DMS153 (cell line): ENCODE data around the gene GNAQ.
"Not testable (repeated sequence)": the region's sequence is repeated elsewhere in the genome, so short reads cannot be mapped to it uniquely, and the experiment has no call there.

Experiments used
- DNase-seq: peaks from one replicate; lab custom pipeline; 2025; lab: John Stamatoyannopoulos, UW

The GNAQ gene

DNA sequence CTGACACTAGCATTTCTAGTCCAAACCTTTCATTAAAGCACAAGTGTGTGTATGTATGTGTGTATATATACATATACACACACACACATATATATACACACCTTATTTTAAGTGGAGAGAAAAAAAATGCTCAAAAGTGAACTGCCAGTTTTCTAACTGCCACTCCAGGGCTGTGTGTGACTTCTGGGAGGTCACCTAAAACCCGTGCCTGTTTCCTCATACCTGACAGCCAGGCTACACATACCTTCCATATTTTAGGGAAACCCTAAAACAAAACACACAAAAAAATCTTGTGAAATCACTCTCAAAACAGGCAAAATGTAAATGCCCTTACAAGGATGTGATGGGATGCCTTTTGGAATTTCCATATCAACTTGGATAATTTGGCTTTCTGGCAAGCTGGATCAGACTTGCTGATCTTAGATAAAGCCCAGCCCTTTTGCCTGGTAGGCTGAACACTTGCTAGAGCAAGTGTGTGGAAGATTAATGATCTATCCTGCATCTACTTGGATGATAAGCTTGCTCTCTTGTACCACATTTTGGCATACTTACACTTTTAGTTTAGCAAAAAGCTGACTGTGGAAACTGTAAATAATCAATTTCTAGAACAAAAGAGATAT is 127.8 kb downstream of the GNAQ start:
- no peak for DNase-seq

DNA sequence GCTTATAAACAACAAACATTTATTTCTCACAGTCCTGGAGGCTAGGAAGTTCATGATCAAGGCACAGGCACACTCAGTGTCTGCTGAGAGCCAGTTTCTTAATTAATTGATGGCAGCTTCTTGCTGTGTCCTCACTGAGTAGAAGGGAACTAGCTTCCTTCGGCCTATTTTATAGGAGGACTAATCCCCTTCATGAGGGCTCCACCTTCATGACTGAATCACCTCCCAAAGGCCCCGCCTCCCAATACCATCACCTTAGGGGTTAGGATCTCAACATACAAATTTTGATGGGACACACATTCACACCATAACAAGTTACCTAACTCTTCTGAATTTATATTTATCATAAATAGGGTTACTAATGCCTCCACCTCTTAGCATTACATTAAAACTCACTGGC is 129.8 kb downstream of the GNAQ start:
- no peak for DNase-seq

DNA sequence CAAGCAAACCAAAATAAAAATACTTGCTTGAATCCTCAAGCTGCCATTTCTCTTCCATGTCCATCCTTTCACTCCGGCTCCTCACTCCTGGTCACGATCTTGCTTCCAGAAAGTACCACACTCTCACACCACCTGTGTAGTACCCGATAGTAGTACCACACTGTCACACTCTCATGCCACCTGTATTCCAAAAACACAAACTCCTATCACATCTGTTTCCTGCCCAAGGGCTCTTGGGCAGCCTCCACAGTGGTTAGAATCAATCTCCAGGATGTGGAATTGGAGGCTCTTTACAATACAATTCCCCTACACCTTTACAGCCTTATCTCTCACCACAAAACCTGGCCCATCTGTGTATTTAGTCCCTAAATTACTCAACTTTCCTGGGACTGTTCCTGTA is 130.6 kb downstream of the GNAQ start:
- no peak for DNase-seq

DNA sequence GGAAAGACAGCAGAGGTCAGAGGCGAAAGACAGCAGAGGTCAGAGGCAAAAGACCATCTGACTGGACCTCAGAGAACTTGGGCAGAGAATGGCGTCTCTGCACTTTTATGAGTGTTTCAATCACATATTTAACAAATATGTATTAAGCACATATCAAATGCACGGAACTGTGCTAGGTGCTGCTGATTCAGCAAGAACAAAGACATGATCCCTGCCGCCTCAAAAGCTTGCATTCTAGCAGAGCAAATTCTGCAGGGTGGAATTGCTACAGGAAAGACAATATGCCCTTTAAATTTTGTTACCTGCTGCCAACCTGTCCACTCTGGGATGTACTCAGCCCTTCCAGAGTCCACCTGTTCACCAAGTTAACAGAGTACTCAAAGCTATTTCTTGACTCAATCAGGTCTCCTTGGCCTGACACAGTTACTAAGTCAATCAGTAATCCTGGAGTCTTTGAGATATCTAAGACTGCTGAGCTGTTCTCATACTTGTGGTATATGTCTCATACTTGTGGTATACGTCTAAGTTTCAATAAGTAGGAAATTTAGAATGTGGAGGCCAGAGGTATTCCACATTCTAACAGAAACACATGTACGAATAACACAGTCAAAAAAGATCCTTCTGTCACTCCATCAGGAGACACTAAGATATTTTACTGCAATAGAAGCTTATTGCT is 131.8 kb downstream of the GNAQ start:
- no peak for DNase-seq

DNA sequence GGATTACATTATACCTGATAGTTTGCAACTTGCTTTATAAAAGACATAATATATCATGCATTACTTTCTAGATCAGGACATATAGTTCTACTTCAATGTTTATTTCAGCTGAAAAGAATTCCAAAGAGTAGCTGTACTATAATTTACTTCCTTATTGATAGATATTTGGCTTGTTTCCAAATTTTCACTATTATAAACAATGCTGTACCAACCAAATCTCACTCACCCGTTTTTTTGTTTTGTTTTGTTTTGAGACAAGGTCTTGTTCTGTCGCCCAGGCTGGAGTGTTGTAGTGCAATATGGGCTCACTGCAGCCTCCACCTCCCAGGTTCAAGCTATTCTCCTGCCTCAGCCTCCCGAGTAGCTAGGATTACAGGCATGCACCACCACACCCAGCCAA is 132.7 kb downstream of the GNAQ start:
- DNase-seq = peak; percentile 12

DNA sequence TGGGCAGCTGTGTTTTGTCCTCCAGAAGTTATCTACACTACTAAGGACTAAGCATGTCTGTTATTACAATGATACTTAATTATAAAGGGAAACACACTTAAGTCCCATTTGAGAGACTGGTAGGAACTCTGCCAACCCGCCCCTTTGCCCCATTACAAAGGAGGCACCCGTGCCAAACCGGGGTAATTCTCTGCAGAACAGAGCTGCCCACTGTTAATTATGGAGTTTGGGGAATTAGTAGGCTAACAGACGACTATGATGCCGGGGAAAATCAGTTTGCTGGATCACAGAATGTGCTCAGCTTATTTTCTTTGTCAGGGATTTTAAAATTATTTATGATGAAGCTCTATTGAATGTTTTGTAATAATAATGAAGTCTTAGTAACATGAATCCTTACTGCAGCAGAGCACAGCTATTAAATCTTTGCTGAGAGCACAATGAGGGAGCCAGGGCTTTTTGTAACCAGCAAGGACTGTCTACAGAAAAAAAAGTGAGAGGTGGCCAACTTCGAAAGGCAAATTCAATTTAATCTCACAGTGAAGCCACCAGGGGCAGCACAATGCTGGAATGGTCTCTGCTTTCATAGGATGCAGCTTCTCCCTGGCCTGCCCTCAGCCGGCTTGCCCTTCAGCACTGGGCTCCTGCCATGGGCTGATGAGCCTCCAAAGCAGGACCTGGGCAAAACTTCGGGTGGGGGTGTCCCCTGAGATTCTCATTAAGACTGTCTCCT is 134.5 kb downstream of the GNAQ start:
- peak; percentile 36 for DNase-seq

DNA sequence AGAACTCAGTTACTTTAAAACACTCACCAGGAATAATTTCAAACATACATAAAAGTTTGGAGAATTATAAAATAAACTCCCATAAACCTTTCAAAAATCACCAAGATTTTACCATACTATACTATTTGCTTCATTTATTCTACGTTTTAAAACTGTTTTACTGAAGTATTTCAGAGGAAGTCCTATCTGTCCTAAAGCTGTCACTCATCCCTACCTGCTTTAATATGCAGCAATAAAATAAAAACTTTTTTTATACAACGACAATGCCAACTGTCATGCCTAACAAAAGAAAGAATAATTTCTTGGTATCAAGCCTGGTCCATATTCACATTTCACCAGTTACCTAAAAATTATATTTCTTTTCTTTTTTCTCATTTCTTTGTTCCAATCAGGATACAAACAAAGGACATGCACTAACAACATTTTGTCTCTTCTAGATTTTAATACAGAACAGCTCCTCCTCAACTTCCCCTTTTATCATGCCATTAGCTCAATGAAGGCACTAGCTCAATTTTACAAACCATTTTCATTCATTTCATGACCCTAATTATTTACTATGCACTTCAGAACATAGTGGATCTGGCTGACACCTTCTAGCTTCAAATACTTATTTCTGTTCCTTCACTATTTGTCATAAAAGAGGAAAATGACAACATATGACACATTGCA is 135.2 kb downstream of the GNAQ start:
- no peak for DNase-seq

DNA sequence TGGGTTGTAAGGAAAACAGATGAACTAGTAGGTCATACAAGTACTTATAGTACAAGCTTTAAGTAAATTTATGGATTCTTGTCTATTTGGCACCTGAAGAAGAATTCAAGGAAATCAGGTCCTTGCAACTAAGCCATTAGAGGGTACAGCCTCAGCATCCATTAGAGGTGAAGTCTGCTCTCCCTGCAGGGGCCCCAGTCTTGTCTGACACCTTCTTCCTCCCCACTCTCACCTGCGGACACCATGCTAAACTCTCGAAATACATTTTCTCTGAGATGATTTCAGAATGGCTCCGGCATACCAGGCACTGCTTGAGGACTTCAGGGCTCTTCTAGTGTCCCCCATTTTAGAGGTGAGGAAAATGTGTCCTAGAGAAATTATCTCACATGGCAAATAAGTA is 137.9 kb downstream of the GNAQ start:
- DNase-seq = no peak

DNA sequence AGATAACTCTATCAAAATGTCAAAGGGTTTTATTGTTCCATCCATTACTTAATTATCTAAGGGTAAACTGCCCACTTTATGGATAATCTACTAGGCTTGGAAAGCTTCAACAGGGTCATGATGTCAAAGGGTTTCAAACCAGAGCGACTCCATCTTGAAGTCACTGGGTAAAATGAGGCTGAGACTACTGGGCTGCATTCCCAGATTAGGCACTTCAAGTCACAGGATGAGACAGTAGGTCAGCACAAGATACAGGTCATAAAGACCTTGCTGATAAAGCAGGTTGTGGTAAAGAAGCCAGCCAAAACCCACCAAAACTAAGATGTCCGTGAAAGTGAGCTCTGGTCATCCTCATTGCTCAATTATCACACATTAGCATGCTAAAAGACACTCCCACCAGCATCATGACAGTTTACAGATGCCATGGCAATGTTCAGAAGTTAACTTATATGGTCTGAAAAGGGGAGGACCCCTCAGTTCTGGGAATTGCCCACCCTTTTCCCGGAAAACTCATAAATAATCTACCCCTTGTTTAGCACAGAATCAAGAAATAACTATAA is 138.6 kb downstream of the GNAQ start:
- DNase-seq = no peak

DNA sequence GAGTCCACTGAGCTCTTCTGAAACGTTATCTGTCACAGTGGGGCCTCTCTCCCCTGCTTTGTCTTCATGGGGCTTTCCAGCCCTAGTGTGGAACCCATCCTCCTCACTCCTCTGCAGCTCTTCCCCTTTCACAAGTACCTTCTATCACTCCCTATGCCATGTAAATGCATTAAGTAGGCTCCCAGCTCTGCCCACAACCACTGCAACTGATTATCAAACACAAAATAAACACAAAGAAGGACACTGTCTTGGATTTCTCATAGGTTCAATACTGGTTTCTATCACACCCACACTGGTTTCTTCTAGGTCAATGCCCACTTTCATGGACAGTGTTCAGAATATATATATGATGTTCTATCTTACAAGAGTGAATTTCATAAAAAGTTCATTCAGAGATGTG is 139.4 kb downstream of the GNAQ start:
- DNase-seq = no peak

DNA sequence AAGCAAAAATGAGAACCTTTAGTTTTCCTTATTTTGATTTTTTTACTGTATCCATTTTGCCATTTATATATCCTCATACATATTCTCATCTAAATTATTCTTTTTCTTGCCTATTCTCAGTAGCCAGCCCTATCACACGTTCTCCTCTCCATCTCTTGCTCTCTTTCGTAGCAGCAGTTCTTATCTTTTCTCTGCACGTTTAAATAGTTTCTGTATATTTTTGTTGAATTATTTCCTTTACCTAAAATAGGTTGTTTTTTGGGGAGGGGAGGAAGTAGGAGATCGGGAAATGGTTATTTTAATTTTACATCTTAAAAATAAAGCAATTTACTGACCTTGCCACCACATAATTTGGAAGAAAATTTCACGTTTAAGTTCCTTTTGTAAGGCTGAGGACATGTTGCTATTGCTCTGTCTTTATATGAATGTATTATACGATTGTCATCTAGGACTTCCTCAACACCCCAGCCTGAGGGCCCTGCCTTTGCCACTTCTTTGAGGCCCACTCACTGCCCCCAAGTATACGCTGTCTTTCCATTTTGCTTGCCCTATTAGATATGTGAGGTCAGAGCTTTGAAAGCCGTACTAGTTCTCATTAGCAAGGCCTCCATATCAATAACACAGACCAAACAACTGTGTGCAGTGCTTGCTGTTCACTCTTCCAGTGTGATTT is 140.3 kb downstream of the GNAQ start:
- no peak for DNase-seq

DNA sequence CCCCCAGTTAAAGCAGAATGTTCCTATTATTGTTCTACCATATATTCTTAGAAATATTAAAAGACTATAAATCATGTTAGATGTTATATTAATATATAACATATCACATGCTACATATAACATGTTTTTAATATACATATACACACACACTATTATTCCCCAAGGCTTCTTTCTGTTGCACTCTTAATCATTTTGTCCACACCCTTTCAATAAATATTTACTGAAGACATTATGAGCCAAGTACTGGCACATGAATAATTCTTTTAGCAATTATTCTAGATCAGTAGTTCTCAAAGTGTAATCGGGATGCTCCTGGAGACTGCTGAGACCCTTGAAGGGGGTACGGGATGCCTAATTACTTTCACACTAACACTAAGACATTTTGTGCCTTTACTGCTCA is 143.9 kb downstream of the GNAQ start:
- DNase-seq = no peak

DNA sequence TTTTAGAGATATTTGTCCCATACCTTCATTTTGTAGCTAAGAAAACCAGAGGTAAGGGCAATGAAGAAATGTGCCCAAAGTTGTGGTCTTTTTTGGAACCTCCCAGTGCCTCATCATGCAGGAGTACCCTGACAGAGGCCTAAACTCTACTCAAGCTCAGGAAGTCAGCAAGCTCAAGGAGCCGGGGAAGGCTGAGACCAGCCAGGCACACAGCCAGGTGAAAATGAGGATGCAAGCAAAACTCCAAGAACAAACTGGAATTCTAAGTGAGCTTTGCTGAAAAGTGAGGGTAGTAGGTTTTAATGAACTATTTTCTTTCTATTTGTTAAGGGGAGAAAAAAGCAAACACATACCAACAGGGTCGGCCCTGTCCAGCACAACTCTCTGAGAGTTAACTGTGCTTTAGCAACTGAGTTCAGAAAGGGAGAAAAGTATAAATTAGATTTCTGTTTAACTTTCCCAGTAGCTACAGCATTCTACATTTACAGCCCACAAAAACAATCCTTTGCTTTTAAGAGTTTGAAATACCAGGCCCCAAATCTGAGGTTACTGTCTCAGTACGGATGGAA is 146.4 kb downstream of the GNAQ start:
- no peak for DNase-seq

DNA sequence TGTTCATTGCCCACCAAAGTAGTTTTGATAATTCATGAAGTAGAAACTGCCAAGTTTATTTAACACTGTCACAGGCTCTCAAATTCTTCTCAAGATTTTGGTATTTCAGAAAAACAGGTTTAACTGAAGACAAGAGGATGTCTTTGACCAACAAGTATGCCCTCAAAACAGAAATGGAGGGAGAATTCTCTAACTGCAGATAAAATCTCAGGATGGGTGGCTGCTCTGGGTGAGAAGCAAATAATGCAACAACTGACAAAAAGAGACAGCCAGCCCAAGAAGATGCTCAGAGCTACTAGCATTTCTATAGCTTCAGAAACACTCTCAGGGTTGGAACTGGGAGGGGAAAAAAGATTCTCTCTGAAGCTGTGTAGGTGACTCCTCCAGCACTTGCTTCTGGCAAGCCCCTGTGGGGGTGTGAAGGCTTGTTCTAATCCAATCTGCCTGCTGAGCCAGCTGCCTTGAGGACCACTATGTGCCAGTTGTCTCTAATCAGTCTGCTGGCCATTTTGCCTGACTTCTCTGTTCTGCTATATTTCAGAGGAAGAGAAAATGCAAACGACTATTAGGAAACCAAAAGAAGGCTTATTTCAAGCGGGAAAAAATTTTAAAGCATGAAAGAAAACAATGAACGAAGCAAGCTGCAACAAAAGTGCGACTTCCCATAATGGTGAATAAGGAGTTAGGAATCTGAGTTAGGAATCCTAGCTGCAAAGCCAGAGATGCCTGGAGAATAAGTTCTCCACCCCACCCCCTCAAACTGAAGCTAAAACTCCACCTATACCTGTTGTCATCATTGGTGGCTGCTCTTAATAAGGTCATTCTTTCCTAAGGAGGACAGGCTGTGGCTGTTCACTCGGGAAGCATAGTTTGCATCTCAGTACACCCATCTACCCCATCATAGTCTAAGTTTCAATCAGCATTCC is 147.5 kb downstream of the GNAQ start:
- DNase-seq = no peak

DNA sequence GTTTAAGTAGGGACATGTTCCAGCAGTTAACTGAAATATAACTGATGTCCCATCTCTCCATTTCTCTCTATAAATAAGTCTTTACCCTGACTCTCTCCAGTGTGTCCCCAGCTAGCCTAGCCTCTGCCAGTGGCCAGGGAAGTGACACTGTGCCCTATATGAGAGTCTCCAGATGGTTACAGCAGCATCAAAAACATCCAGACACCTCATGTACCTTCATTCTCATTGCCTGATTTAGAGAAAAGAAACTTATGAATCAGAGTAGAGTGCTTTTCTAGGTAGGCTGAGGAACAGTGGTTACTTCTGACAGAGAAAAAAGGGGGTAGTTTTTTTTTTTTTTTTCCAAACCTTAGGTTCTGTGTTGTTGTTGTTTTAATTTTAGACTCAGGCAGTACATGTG is 148.5 kb downstream of the GNAQ start:
- DNase-seq = no peak

DNA sequence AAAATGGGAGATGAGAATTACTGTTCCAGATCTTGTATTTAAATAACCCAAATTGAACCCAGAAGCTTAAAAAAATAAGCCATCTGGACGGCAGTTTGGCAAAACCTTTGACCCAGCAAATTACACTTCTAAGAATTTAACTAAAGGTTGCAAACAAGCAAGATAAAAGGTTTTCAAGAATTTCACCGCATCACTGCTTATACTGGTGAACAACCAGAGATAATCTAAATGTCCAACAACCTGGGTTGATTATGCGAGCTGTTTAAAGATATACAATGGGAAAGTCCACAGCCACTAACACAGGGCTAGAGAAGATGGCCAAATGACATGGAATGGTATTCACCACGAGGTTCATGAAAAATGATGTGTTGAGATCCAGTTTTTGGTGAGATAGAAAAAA is 149.3 kb downstream of the GNAQ start:
- DNase-seq = no peak

DNA sequence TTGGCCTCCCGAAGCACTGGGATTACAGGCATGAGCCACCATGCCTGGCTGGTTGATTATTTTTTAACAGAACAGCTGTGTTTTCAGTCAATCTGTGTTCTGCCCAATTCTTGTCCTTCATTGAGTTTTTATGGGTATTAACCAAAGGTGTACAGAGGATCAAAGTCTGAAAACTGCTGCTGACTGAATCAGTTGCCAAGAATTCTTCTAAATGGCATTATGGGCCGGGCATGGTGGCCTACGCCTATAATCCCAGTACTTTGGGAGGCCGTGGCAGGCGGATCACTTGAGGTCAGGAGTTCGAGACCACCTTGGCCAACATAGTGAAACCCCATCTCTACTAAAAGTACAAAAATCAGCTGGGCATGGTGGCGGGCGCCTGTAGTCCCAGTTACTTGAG is 150.0 kb downstream of the GNAQ start:
- not testable (repeated sequence) for DNase-seq

DNA sequence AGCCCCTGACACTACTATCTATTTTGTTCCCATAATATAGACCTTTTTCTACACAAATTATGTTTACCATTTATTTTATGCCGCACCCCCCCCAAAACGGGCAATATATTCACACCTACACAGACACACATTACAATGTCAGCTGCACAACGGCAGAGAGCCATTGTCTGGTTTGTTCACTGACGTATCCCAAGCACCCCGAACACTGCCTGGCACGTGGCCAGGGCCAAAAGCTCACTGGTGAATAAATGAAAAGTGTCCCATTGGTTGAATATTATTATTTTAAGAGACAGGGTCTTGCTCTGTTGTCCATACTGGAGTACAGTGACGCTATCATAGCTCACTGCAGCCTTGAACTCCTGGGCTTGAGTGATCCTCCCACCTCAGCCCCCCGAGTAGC is 150.5 kb downstream of the GNAQ start:
- DNase-seq = no peak

DNA sequence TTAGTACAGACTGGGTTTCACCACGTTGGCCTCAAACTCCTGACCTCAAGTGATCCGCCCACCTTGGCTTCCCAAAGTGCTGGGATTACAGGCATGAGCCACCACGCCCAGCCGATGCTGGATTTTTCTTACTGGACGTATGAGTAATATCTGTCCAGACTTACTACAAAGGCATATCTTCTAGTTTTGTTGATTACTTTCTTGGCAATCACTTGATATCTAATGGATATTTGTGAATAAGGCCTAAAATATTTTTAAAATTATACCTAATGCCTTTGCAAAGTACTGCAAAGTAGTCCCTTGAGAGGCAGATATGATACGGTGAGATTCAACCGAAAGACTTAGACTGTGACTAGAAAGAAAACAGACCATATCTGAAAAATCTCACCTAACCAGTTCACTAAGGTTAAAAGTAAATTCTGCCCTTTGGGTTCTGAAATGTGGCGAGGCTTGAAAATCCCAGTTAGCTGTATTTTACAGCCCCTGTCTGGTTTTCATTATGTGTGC is 152.1 kb downstream of the GNAQ start:
- no peak for DNase-seq

DNA sequence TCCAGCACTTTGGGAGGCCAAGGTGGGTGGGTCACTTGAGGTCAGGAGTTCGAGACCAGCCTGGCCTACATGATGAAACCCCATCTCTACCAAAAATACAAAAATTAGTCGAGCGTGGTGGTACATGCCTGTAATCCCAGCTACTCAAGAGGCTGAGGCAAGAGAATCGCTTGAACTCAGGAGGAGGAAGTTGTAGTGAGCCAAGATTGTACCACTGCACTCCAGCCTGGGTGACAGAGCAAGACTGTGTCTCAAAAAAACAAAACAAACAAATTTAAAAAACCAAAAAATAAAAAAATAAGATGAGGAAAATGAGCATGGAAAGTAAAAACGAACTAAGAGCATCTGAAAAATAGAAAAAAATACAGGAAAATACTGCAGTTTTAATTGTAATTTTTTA is 152.8 kb downstream of the GNAQ start:
- DNase-seq = not testable (repeated sequence)
